PC-3 (cell line): ENCODE measurements around the gene DDO. TPM values are rescaled to one million over a fixed set of nuclear protein-coding genes. Genes with fewer than 3 reads are reported as not detected.

Experiments used
- ATAC-seq: fragments of 200-7000 bp; cut with Tn5 transposase; 2 replicates; pipeline ENCODE4 v1.9.1; 2020; ENCODE audit warnings: mild to moderate bottlenecking, moderate library complexity
- BruUV-seq: library from RNA; stranded (reverse); fragments of 400-500 nt; replicated peaks from 2 replicates; lab custom pipeline; 2021; lab: Mats Ljungman, UMichigan
- CTCF ChIA-PET: fragments of 300-600 bp; sonication (Branson Sonifier 250); formaldehyde crosslinking; loops from one replicate; lab custom pipeline; 2022; ENCODE audit warnings: antibody characterized with exemption; lab: Charles Lee
- POLR2A ChIA-PET: fragments of 300-600 bp; sonication (Branson Sonifier 250); formaldehyde crosslinking; loops from one replicate; lab custom pipeline; 2022; ENCODE audit warnings: antibody characterized with exemption; ENCODE audit not compliant: unreplicated experiment; lab: Charles Lee
- DNase-seq: peaks from one replicate; pipeline ENCODE4 v3.0.0-alpha.2; 2015
- H2AFZ ChIP-seq: fragments of 300-600 bp; sonication (generic); 2 replicates; pipeline ENCODE4 v1.6.0; 2016; ENCODE audit warnings: antibody characterized with exemption, low read length
- H3F3A ChIP-seq: fragments of 300-600 bp; sonication (generic); one replicate; pipeline ENCODE4 v1.6.0; 2017; ENCODE audit warnings: antibody characterized with exemption, low read length, control low read depth, mild to moderate bottlenecking; ENCODE audit not compliant: unreplicated experiment
- H3K27ac ChIP-seq: fragments of 300-600 bp; sonication (generic); 2 replicates; pipeline ENCODE4 v1.5.1; 2016; ENCODE audit warnings: mild to moderate bottlenecking, low read length
- H3K27me3 ChIP-seq: fragments of 300-600 bp; sonication (generic); 2 replicates; pipeline ENCODE4 v1.6.1; 2016; ENCODE audit warnings: low read length, mixed read lengths
- H3K36me3 ChIP-seq: fragments of 300-600 bp; sonication (generic); 2 replicates; pipeline ENCODE4 v1.6.1; 2016; ENCODE audit warnings: low read depth, mixed run types, low read length, mixed read lengths
- H3K4me1 ChIP-seq: fragments of 300-600 bp; sonication (generic); 2 replicates; pipeline ENCODE4 v1.5.1; 2016; ENCODE audit warnings: low read length; ENCODE audit not compliant: insufficient read depth
- H3K4me2 ChIP-seq: fragments of 300-600 bp; sonication (generic); 2 replicates; pipeline ENCODE4 v1.6.0; 2016; ENCODE audit warnings: low read length
- H3K4me3 ChIP-seq: fragments of 300-600 bp; sonication (generic); 2 replicates; pipeline ENCODE4 v1.5.1; 2016; ENCODE audit warnings: mild to moderate bottlenecking, low read length, mixed read lengths
- H3K79me2 ChIP-seq: fragments of 300-600 bp; sonication (generic); 2 replicates; pipeline ENCODE4 v1.6.1; 2017; ENCODE audit warnings: low read length, mixed read lengths
- H3K9ac ChIP-seq: fragments of 300-600 bp; sonication (generic); 2 replicates; pipeline ENCODE4 v1.6.0; 2016; ENCODE audit warnings: mild to moderate bottlenecking, low read length
- H3K9me2 ChIP-seq: fragments of 300-600 bp; sonication (generic); replicated peaks from 2 replicates; pipeline ENCODE4 v1.6.1; 2016; ENCODE audit warnings: mixed run types, low read length, mixed read lengths
- H3K9me3 ChIP-seq: fragments of 300-600 bp; sonication (generic); 2 replicates; pipeline ENCODE4 v1.6.1; 2016; ENCODE audit warnings: low read length, mixed read lengths
- H4K20me1 ChIP-seq: fragments of 300-600 bp; sonication (generic); 2 replicates; pipeline ENCODE4 v1.6.1; 2016; ENCODE audit warnings: low read length, mixed read lengths
- CTCF ChIP-seq: fragments of 300-600 bp; sonication (generic); conservative IDR thresholded peaks from 2 replicates; pipeline ENCODE4 v1.5.1; 2017; ENCODE audit warnings: antibody characterized with exemption, low read depth, mild to moderate bottlenecking, low read length
- EZH2 ChIP-seq: fragments of 300-600 bp; sonication (generic); IDR thresholded peaks from one replicate; pipeline ENCODE4 v1.6.1; 2017; ENCODE audit warnings: antibody characterized with exemption, mild to moderate bottlenecking, low read length; ENCODE audit not compliant: unreplicated experiment
- EZH2phosphoT487 ChIP-seq: fragments of 300-600 bp; sonication (generic); IDR thresholded peaks from 2 replicates; pipeline ENCODE4 v1.6.1; 2018; ENCODE audit warnings: mild to moderate bottlenecking, antibody characterized with exemption, low read length, borderline replicate concordance
- intact Hi-C: fragments of 100-400 bp; cut with micrococcal nuclease; formaldehyde crosslinking; loops from 2 replicates; pipeline ENCODE4 v1.9.0; 2023
- total RNA-seq: library from RNA; depleted of rRNA; stranded (reverse); fragments of >200 nt; gene quantifications from 2 replicates; pipeline ENCODE4 v1.2.3, GENCODE V29; 2014

The DDO gene
- total RNA-seq, 1 experiment from 2014 or later: not detected

GRCh38 chr6:110398778-110399177 lies 16.6 kb downstream of the DDO start:
- BruUV-seq: no TSS peak
- CTCF ChIA-PET: no interaction called here
- POLR2A ChIA-PET: no interaction called here

GRCh38 chr6:110395221-110395620 lies 20.2 kb downstream of the DDO start:
- ATAC-seq: no peak
- DNase-seq: no peak
- ChIA-PET POLR2A (no interaction called here), CTCF (no interaction called here)
- H3K9me3 ChIP-seq: no peaks in the 10 kb centered on the region
- no peak overlapping the region for H3K9ac ChIP-seq
- H3K79me2 ChIP-seq: no peaks in the 10 kb centered on the region
- TF ChIP-seq EZH2: no peak
- TF ChIP-seq CTCF: no peak
- TF ChIP-seq EZH2phosphoT487: no peak
- no peaks in the 10 kb centered on the region for H3F3A ChIP-seq
- intact Hi-C loops: no loop called here
- H3K4me2 ChIP-seq: no peak overlapping the region
- no peaks in the 10 kb centered on the region for H3K4me1 ChIP-seq
- H3K4me3 ChIP-seq: no peak overlapping the region
- no peaks in the 10 kb centered on the region for H3K9me2 ChIP-seq
- no peak overlapping the region for H3K27ac ChIP-seq
- no TSS peak for BruUV-seq
- H3K27me3 ChIP-seq: no peaks in the 10 kb centered on the region
- no peak overlapping the region for H2AFZ ChIP-seq
- no peaks in the 10 kb centered on the region; the same call in 1 of the 2 replicates for H3K36me3 ChIP-seq
- no peaks in the 10 kb centered on the region for H4K20me1 ChIP-seq

More at GRCh38 chr6:110398778-110399177, 16.6 kb downstream of the DDO start:
- intact Hi-C loops: no loop called here
- H3K79me2 ChIP-seq: no peaks in the 10 kb centered on the region
- H2AFZ ChIP-seq: no peak overlapping the region
- H3K27ac ChIP-seq: no peak overlapping the region
- H3F3A ChIP-seq: no peaks in the 10 kb centered on the region
- no peak overlapping the region for H3K9ac ChIP-seq
- no peaks in the 10 kb centered on the region for H3K9me2 ChIP-seq
- TF ChIP-seq EZH2 (no peak), CTCF (no peak), EZH2phosphoT487 (no peak)
- DNase-seq: peak; percentile 22
- no peaks in the 10 kb centered on the region for H3K9me3 ChIP-seq
- H3K36me3 ChIP-seq: no peaks in the 10 kb centered on the region
- no peak overlapping the region for H3K4me2 ChIP-seq
- H3K4me1 ChIP-seq: no peaks in the 10 kb centered on the region
- H3K27me3 ChIP-seq: no peaks in the 10 kb centered on the region
- no peaks in the 10 kb centered on the region for H4K20me1 ChIP-seq
- no peak overlapping the region for H3K4me3 ChIP-seq
- peak; percentile 31; the same call in 1 of the 2 replicates for ATAC-seq

- intact Hi-C loops: loop anchor here (5.0 kb wide), 1 partner anchor 352 kb away; no protein-coding TSS in a partner anchor
- H3K9me2 ChIP-seq: no peaks in the 10 kb centered on the region
- ChIA-PET CTCF (no interaction called here), POLR2A (no interaction called here)
- H2AFZ ChIP-seq: no peak overlapping the region
- H3K4me3 ChIP-seq: no peak overlapping the region
- no TSS peak for BruUV-seq
- no peaks in the 10 kb centered on the region for H3K4me1 ChIP-seq
- no peaks in the 10 kb centered on the region for H3K79me2 ChIP-seq
- H3K27ac ChIP-seq: no peak overlapping the region
- H3K9me3 ChIP-seq: no peaks in the 10 kb centered on the region
- no peak overlapping the region for H3K4me2 ChIP-seq
- ATAC-seq: no peak
- H4K20me1 ChIP-seq: no peaks in the 10 kb centered on the region
- DNase-seq: no peak
- H3K9ac ChIP-seq: no peak overlapping the region
- no peaks in the 10 kb centered on the region for H3K27me3 ChIP-seq
- no peaks in the 10 kb centered on the region for H3F3A ChIP-seq
- H3K36me3 ChIP-seq: no peaks in the 10 kb centered on the region; the same call in 1 of the 2 replicates
- TF ChIP-seq EZH2phosphoT487 (no peak), EZH2 (no peak), CTCF (no peak)
Observed at GRCh38 chr6:110394409-110394808, 21.0 kb downstream of the DDO start.
